GM12878 (cell line): Measurements from ENCODE around the gene TSHZ2. TPM values are rescaled to one million over a fixed set of nuclear protein-coding genes. Genes with fewer than 3 reads are reported as not detected.
A peak's percentile ranks its signal among the peaks of the same experiment; 100 is the strongest.

Experiments
- ATAC-seq: fragments of 200-7000 bp; cut with Tn5 transposase; 3 replicates; pipeline ENCODE4 v1.9.1; 2020; ENCODE audit warnings: mild to moderate bottlenecking, moderate library complexity
- BruUV-seq: library from RNA; stranded (reverse); fragments of 400-500 nt; replicated peaks from 2 replicates; lab custom pipeline; 2021; lab: Mats Ljungman, UMichigan
- CTCF ChIA-PET: fragments of 300-600 bp; sonication (Branson Sonifier 250); formaldehyde crosslinking; extraction: SDS; loops from one replicate; lab custom pipeline; 2021; ENCODE audit warnings: inconsistent platforms; lab: Yijun Ruan, JAX
- POLR2A ChIA-PET: fragments of 350-600 bp; formaldehyde crosslinking; extraction: SDS; loops from one replicate; lab custom pipeline; 2021; ENCODE audit warnings: inconsistent platforms; lab: Charles Lee
- RAD21 ChIA-PET: fragments of 300-600 bp; sonication (Branson Sonifier 250); formaldehyde crosslinking; loops from one replicate; lab custom pipeline; 2023; ENCODE audit warnings: antibody characterized with exemption; ENCODE audit not compliant: unreplicated experiment; lab: Charles Lee
- SMC1A ChIA-PET: fragments of 300-600 bp; sonication (Branson Sonifier 250); formaldehyde crosslinking; loops from one replicate; lab custom pipeline; 2023; ENCODE audit not compliant: unreplicated experiment, uncharacterized antibody; lab: Charles Lee
- DNase-seq: peaks from one replicate; pipeline ENCODE4 v3.0.0-alpha.2; 2011; ENCODE audit warnings: low read depth, low spot score
- FAIRE-seq: peaks from 3 replicates; lab custom pipeline; 2011; peaks lifted over from hg19 to GRCh38; lab: Jason Lieb, UNC
- H2AFZ ChIP-seq: 2 replicates; pipeline ENCODE4 v1.6.0; 2011; ENCODE audit warnings: low read depth, low read length, control low read depth; ENCODE audit not compliant: control insufficient read depth
- H3K27ac ChIP-seq: 2 replicates; pipeline ENCODE4 v1.5.1; 2011; ENCODE audit warnings: control low read depth; ENCODE audit not compliant: control insufficient read depth, insufficient read depth
- H3K27me3 ChIP-seq, 2 experiments: replicated peaks in 1 of 2; 2 replicates each; pipeline versions ENCODE4 v1.6.0 to v1.6.1; 2011; ENCODE audit warnings: low read length in 1 of 2; ENCODE audit not compliant: control insufficient read depth in 2 of 2, insufficient read depth in 2 of 2
- H3K36me3 ChIP-seq, 2 experiments: 2 replicates each; pipeline ENCODE4 v1.5.1; 2011; ENCODE audit warnings: low read length in 1 of 2; ENCODE audit not compliant: control insufficient read depth in 2 of 2, insufficient read depth in 2 of 2
- H3K4me1 ChIP-seq: 2 replicates; pipeline ENCODE4 v1.6.1; 2011; ENCODE audit warnings: mild to moderate bottlenecking, low read length, moderate library complexity, mixed read lengths; ENCODE audit not compliant: control insufficient read depth, insufficient read depth
- H3K4me2 ChIP-seq: 2 replicates; pipeline ENCODE4 v1.6.0; 2011; ENCODE audit warnings: control low read depth; ENCODE audit not compliant: control insufficient read depth, insufficient read depth
- H3K4me3 ChIP-seq: fragments of 200-600 bp; sonication (generic); 2 replicates; pipeline ENCODE4 v1.5.1; 2016
- H3K79me2 ChIP-seq: 2 replicates; pipeline ENCODE4 v1.6.0; 2011; ENCODE audit warnings: low read length; ENCODE audit not compliant: control insufficient read depth, insufficient read depth
- H3K9ac ChIP-seq: 2 replicates; pipeline ENCODE4 v1.8.0; 2011; ENCODE audit warnings: low read length, control low read depth, mixed read lengths; ENCODE audit not compliant: control insufficient read depth, insufficient read depth
- H3K9me3 ChIP-seq: replicated peaks from 3 replicates; pipeline ENCODE4 v1.5.1; 2011; ENCODE audit warnings: mild to moderate bottlenecking, low read length; ENCODE audit not compliant: control insufficient read depth, insufficient read depth
- H4K20me1 ChIP-seq: 2 replicates; pipeline ENCODE4 v1.6.0; 2011; ENCODE audit not compliant: control insufficient read depth, insufficient read depth
- FOXK2 ChIP-seq: fragments of 450-650 bp; IDR thresholded peaks from 2 replicates; pipeline ENCODE4 v1.6.1; 2017; ENCODE audit warnings: mild to moderate bottlenecking, moderate library complexity
- IRF5 ChIP-seq: fragments of 450-650 bp; IDR thresholded peaks from 2 replicates; pipeline ENCODE4 v1.6.1; 2017; ENCODE audit warnings: borderline replicate concordance
- WGBS: methylation state at CpG from one replicate; pipeline ENCODE4 v1.1.6; 2016; ENCODE audit warnings: low lambda C conversion rate; ENCODE audit not compliant: insufficient replicate concordance, insufficient coverage; ENCODE audit errors: missing lambda C conversion rate; 5-methylcytosine and 5-hydroxymethylcytosine counted together
- in situ Hi-C: fragments of 300-500 bp; cut with MboI; formaldehyde crosslinking; loops from 9 replicates; pipeline ENCODE4 v1.14.3; 2018; ENCODE audit warnings: mixed read lengths
- intact Hi-C: fragments of 100-400 bp; cut with micrococcal nuclease; formaldehyde crosslinking; loops from one replicate; pipeline ENCODE4 v1.14.2; 2022; ENCODE audit not compliant: unreplicated experiment
- polyA plus RNA-seq, 11 experiments: library from polyadenylated mRNA; depleted of rRNA in 4 of 11; unstranded in 6 of 11; stranded (reverse) in 5 of 11; fragments of >200 nt; fragmentation: Nextera tagmentation in 4 of 11; fragmentation: Illumina TruSeq in 1 of 11; extraction: Ambion mirVana in 4 of 11; extraction: Trizol in 1 of 11; gene quantifications; 1 replicate in 1 of 11; 2 replicates in 10 of 11; pipeline versions ENCODE4 v1.2.1 to v1.2.3, GENCODE V29; 2011 to 2016; ENCODE audit warnings: inconsistent platforms in 2 of 11, missing spikeins in 2 of 11, low read depth in 1 of 11
- total RNA-seq, 4 experiments: library from RNA; depleted of rRNA in 3 of 4; stranded (reverse); fragments of >200 nt in 3 of 4; fragmentation: Illumina TruSeq in 1 of 4; extraction: Trizol in 1 of 4; gene quantifications; 2 replicates each; pipeline versions ENCODE4 v1.2.1 to v1.2.3, GENCODE V29; 2013 to 2021
- TF ChIP-seq, protein P1 (sequence below), 3 experiments: IDR thresholded peaks in 2 of 3; conservative IDR thresholded peaks in 1 of 3; 2 replicates each; pipeline ENCODE4 v1.5.1; 2011; ENCODE audit warnings: low read depth in 3 of 3, low read length in 3 of 3, mild to moderate bottlenecking in 3 of 3, control low read depth in 2 of 3, moderate library complexity in 2 of 3, inconsistent platforms in 1 of 3, mixed read lengths in 1 of 3; ENCODE audit not compliant: control insufficient read depth in 2 of 3, insufficient read depth in 1 of 3; ENCODE audit errors: extremely low read depth in 1 of 3

Gene TSHZ2
- total and polyA plus RNA-seq, 10 of the 15 experiments (the other 5 are each of a cell fraction or from before 2014, with no cell fraction given), result 0.01 to 0.86 (median 0.13) TPM; not detected in 2

- ChIA-PET POLR2A (no interaction called here), SMC1A (interaction anchor here (0.7 to 3.5 kb wide), 12 partner anchors 33 to 733 kb away, joined by 3 to 20 read pairs (median 4); no protein-coding TSS in a partner anchor)
- Histone ChIP-seq H3K36me3 (no peaks in the 10 kb centered on the region), H4K20me1 (no peaks in the 10 kb centered on the region), H3K79me2 (no peaks in the 10 kb centered on the region), H3K4me2 (peak overlapping the region; percentile 49), H2AFZ (peak overlapping the region; percentile 65), H3K4me1 (peaks cover 2% of the 10 kb centered on the region; the same call in 1 of the 2 replicates), H3K9ac (no peak overlapping the region), H3K27me3 (no peaks in the 10 kb centered on the region), H3K27ac (no peak overlapping the region)
- FAIRE-seq, result no peak
- BruUV-seq, result no TSS peak
- 49% methylated on average over 13 of the region's 13 CpGs for WGBS
- TF ChIP-seq FOXK2 (peak; percentile 61; the same call in 1 of the 2 replicates), IRF5 (0 out of 2 replicates have a peak, but pooled peaks have one; percentile 8)
- TF ChIP-seq, protein P1, sequence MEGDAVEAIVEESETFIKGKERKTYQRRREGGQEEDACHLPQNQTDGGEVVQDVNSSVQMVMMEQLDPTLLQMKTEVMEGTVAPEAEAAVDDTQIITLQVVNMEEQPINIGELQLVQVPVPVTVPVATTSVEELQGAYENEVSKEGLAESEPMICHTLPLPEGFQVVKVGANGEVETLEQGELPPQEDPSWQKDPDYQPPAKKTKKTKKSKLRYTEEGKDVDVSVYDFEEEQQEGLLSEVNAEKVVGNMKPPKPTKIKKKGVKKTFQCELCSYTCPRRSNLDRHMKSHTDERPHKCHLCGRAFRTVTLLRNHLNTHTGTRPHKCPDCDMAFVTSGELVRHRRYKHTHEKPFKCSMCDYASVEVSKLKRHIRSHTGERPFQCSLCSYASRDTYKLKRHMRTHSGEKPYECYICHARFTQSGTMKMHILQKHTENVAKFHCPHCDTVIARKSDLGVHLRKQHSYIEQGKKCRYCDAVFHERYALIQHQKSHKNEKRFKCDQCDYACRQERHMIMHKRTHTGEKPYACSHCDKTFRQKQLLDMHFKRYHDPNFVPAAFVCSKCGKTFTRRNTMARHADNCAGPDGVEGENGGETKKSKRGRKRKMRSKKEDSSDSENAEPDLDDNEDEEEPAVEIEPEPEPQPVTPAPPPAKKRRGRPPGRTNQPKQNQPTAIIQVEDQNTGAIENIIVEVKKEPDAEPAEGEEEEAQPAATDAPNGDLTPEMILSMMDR (IDR thresholded peaks at IDR 0.05 in 2 of 3, conservative IDR thresholded peaks at IDR 0.05 in 1 of 3; ENCODE audit: control insufficient read depth in 2 of 3, extremely low read depth in 1 of 3, insufficient read depth in 1 of 3, low read depth in 3 of 3, low read length in 3 of 3), result no peak
- TF ChIP-seq, all 136 proteins: peak for 2
- Histone ChIP-seq H3K4me3 (no peak overlapping the region), H3K9me3 (no peaks in the 10 kb centered on the region)
- in situ Hi-C loops, result loop anchor here (5.0 to 10.0 kb wide), 5 partner anchors 140 to 785 kb away; no protein-coding TSS in a partner anchor
- intact Hi-C loops, result loop anchor here (1.0 to 10.0 kb wide), 5 partner anchors 135 to 782 kb away; no protein-coding TSS in a partner anchor
- ChIA-PET CTCF (interaction anchor here (0.9 to 4.2 kb wide), 13 partner anchors 8 to 787 kb away, joined by 3 to 31 read pairs (median 4); no protein-coding TSS in a partner anchor), RAD21 (interaction anchor here (0.7 to 3.1 kb wide), 8 partner anchors 135 to 1100 kb away, joined by 3 to 24 read pairs (median 4); no protein-coding TSS in a partner anchor)
- DNase-seq (no peak), ATAC-seq (no peak)
These were observed 440.5 kb downstream of the TSHZ2 start for GRCh38 chr20:53412577-53413185.
